Loucy (cell line): ENCODE measurements around the gene AGK.
"Not testable (repeated sequence)": the region's sequence is repeated elsewhere in the genome, so short reads cannot be mapped to it uniquely, and the experiment has no call there.

ENCODE experiments used
- EZH2phosphoT487 ChIP-seq: fragments of 200-600 bp; IDR thresholded peaks from 2 replicates; pipeline ENCODE4 v1.6.1; 2018; ENCODE audit warnings: antibody characterized with exemption, mild to moderate bottlenecking, moderate library complexity, borderline replicate concordance
- TF ChIP-seq, protein P1 (sequence below): fragments of 200-600 bp; sonication (generic); conservative IDR thresholded peaks from 2 replicates; pipeline ENCODE4 v1.5.1; 2014; ENCODE audit warnings: mild to moderate bottlenecking, antibody characterized with exemption, low read length

DNA sequence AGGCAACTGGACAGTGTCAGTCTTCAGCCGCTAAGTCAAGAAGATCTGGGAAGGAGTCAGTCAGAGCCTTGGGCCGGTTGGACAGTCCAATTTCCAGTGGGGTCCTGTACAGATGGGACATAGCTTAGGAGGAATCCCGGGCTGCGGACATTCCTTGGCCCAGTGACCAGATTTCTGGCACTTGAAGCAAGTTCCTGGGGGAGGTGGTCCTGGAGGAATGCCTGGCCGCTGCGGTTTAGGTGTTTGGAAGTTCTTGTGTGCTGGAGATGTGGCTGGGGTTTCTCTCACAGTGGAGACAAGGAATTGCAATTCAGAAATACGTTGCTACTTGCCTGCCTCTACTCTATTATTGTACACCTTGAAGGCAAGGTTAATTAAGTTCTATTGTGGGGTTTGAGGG is 30.9 kb downstream of the AGK start:
- TF ChIP-seq, protein P1, sequence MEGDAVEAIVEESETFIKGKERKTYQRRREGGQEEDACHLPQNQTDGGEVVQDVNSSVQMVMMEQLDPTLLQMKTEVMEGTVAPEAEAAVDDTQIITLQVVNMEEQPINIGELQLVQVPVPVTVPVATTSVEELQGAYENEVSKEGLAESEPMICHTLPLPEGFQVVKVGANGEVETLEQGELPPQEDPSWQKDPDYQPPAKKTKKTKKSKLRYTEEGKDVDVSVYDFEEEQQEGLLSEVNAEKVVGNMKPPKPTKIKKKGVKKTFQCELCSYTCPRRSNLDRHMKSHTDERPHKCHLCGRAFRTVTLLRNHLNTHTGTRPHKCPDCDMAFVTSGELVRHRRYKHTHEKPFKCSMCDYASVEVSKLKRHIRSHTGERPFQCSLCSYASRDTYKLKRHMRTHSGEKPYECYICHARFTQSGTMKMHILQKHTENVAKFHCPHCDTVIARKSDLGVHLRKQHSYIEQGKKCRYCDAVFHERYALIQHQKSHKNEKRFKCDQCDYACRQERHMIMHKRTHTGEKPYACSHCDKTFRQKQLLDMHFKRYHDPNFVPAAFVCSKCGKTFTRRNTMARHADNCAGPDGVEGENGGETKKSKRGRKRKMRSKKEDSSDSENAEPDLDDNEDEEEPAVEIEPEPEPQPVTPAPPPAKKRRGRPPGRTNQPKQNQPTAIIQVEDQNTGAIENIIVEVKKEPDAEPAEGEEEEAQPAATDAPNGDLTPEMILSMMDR, result not testable (repeated sequence)
- not testable (repeated sequence) for TF ChIP-seq EZH2phosphoT487
